Astrocyte of the cerebellum (primary cell): Measurements from ENCODE around the gene PPL.

Source experiments
- DNase-seq: peaks from one replicate; pipeline ENCODE4 v3.0.0-alpha.2; 2011; ENCODE audit warnings: low read depth
- H3K4me3 ChIP-seq: 2 replicates; pipeline ENCODE4 v1.5.1; 2011; ENCODE audit warnings: mild to moderate bottlenecking, low read depth, low read length, moderate library complexity
- in situ Hi-C: cut with HindIII; loops from 2 replicates; pipeline ENCODE4 v1.10.0; 2017; ENCODE audit warnings: low sequenced_read_pairs
- TF ChIP-seq, protein P1 (sequence below): IDR thresholded peaks from 2 replicates; pipeline ENCODE4 v1.5.1; 2012; ENCODE audit warnings: low read length, low read depth, moderate library complexity, mild to moderate bottlenecking; ENCODE audit errors: missing control alignments

The PPL gene

DNA sequence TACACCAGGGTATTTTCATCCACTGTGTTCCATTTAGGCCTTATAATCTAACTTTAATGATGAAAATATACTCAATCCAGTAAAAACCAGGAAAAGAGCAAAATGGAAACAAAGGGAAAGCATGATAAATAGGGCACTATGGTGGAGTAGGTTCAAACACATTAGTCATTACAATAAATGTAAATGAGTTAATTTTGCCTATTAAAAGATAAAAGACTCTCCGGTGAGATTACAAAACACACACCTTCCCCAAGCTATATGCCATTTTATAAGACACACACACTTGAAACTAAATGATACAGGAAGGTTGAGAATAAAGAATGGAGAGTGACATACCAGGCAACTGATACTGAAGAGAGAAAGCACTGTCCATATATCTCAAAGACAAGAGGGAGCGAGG, 10.0 kb downstream of the PPL start:
- no peak overlapping the region for H3K4me3 ChIP-seq
- TF ChIP-seq, protein P1, sequence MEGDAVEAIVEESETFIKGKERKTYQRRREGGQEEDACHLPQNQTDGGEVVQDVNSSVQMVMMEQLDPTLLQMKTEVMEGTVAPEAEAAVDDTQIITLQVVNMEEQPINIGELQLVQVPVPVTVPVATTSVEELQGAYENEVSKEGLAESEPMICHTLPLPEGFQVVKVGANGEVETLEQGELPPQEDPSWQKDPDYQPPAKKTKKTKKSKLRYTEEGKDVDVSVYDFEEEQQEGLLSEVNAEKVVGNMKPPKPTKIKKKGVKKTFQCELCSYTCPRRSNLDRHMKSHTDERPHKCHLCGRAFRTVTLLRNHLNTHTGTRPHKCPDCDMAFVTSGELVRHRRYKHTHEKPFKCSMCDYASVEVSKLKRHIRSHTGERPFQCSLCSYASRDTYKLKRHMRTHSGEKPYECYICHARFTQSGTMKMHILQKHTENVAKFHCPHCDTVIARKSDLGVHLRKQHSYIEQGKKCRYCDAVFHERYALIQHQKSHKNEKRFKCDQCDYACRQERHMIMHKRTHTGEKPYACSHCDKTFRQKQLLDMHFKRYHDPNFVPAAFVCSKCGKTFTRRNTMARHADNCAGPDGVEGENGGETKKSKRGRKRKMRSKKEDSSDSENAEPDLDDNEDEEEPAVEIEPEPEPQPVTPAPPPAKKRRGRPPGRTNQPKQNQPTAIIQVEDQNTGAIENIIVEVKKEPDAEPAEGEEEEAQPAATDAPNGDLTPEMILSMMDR, result no peak
- in situ Hi-C loops, result no loop called here
- DNase-seq, result no peak

DNA sequence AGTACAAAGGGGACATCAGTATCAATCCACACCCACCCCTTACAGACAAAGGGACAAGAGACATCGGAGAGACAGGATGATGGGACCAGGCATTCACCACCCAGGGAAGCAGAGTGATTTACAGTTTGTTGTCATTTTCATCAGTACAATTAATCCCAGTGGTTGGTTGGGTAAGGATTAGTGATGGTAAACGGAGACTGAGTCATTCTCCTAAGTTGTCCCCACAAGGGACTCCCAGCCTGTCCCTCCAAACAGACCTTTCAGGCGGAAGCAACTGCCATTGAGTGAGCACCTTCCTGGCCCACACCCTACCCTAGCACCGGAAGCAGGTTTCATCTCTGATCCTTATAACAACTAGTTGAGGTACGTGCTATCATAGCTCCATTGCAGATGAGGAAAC, 11.2 kb downstream of the PPL start:
- DNase-seq, result no peak
- TF ChIP-seq, protein P1, result no peak
- no peak overlapping the region for H3K4me3 ChIP-seq
- in situ Hi-C loops, result no loop called here

DNA sequence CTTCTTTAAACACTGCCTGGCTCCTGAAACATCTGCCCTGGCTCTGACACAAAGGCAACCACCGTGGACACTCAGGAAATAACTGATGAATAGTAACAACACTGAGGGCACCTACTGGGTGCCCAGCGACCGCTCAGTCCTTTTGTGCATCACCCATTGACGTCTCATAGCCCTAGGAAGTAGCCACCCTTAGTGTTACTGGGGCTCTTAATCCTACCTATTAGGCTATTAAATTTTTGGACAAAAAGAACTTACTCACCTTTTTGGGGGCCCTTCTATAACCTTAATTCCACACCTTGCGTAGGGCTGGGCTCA, 11.7 kb downstream of the PPL start:
- no peak overlapping the region for H3K4me3 ChIP-seq
- in situ Hi-C loops, result no loop called here
- TF ChIP-seq, protein P1, result no peak
- no peak for DNase-seq

DNA sequence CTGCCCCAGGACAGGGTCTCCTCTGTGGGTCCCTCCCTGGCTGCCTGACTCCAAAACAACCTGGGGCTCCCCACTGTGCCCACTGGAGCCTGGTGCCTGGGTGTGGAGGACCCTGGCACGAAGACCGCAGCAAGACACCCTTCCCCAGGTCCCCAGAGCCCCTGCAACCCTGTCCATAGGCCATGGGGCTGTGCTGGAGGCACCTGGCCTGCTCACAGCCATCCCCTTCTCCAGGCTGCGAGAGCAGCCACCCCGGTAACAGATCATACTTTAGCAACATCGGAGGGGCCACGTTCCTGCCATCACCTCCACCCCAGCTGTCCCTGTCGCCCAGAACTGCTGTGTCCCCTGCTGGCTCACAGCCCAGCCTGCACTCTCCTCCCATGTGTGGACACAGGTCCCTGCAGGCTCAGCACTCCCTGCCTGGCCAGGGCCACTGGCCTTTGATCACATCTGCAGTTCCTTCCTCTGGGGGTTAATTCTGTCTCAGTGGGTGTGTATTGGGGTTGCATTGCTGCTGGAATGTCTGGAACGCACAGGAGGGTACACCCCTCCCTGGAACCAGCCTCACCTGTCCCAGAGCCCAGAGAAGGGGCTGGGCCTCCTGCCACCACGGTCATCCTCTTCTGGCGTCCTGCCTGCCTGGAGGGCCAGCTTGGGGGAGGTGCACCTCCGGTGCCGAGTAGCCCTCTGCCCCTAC, 12.2 kb downstream of the PPL start:
- H3K4me3 ChIP-seq, result no peak overlapping the region
- in situ Hi-C loops, result no loop called here
- no peak for DNase-seq
- TF ChIP-seq, protein P1, result no peak

DNA sequence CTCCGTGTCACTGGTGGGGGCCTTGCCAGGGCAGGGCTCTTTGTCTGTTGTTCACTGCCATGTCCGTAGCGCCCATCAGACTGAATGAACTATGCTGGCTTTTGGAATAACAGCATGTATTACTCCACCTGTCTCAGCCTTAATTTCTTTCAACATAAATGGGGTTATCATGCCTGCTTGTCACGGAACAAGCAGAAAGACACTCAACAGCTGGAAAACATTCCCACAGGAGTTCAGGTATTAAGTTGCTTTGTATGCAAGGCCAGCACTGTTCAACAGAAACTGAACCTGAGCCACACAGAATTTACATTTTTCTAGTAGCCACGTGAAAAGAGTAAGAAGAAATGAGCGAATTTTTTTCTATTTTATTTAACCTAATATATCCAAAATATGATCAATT, 13.1 kb downstream of the PPL start:
- TF ChIP-seq, protein P1, result no peak
- no peak for DNase-seq

DNA sequence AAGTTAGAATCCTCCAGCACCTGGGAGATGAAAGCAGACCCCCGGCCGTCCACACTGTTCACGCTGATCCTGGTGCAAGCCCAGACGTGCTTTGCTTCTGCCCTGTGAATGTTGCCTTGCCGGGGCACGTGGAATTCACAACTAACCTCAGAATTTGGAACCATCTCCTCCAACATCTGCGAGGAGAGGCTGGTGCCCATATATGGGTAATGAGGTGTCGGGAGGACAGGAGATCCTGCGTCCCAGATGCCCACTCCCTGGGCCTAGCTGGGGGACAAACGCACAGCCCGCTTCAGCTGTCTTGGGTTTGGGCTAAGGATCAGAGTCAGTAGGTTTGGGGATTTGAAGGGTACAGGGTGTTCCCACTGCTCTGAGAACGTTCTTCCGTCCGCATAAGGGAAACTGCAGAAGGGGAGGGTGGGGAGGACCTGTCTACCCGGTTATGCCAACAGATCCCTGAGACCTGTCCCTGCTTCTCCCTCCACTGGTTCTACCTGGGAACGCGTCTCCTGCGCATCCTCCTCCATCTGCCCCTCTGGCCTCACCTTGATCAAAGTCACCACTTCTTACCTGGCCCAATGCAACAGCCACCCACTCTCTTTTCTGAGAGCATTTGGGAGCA, 14.1 kb downstream of the PPL start:
- in situ Hi-C loops, result no loop called here
- no peak for DNase-seq
- no peak overlapping the region for H3K4me3 ChIP-seq
- TF ChIP-seq, protein P1, result no peak

More for the DNA sequence above, 13.1 kb downstream of the PPL start:
- in situ Hi-C loops, result no loop called here
- no peak overlapping the region for H3K4me3 ChIP-seq
